IPS-11a (cell line): ENCODE measurements around the gene EPB41L4B.
"Not testable (repeated sequence)": the region's sequence is repeated elsewhere in the genome, so short reads cannot be mapped to it uniquely, and the experiment has no call there.

ENCODE experiments used
- H3K4me3 ChIP-seq: one replicate; pipeline ENCODE4 v1.5.1; 2013; ENCODE audit warnings: low read depth, low read length, control low read depth

Gene EPB41L4B

GRCh38 chr9:109320742-109321448 is at the start of gene EPB41L4B:
Gene EPB41L4B (minus strand): TSS chr9:109321059. CDS start chr9:109320446, 613 bp downstream.
- peak within 1 kb of the TSS; percentile 50 for H3K4me3 ChIP-seq

GRCh38 chr9:109369285-109369684 is 48.4 kb upstream of the EPB41L4B start:
- no peak overlapping the region for H3K4me3 ChIP-seq

GRCh38 chr9:109360771-109361170 is 39.9 kb upstream of the EPB41L4B start:
- no peak overlapping the region for H3K4me3 ChIP-seq

- not testable (repeated sequence) for H3K4me3 ChIP-seq
These were observed 38.2 kb upstream of the EPB41L4B start for GRCh38 chr9:109358968-109359603.

DNA sequence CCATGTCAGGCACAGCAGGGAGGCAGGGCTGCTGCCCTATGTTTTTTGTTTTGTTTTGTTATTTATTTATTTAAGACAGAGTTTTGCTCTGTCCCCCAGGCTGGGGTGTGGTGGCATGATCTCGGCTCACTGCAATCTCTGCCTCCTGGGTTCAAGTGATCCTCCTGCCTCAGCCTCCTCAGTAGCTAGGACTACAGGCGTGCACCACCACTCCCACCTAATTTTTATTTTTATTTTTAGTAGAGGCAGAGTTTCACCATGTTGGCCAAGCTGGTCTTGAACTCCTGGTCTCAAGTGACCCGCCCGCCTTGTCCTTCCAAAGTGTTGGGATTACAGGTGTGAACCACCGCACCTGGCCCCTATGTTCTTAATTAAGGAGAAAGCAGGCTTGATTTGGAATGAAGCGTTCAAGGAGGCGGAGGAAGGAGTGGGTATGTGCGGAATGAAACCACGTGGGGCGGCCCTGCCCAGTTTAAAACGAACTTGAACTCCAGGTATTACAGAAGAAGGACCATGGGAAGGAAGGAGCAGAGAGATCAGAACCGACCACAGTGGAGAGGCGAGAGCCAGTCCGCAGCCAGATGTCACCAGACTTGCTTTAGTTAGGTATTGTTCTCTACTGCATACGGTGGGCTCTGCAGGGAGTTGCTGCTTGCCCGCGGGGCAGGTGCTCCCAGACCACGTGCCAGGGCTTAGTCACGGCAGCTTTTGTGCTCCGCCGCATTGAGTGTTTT is 34.9 kb upstream of the EPB41L4B start:
- H3K4me3 ChIP-seq = no peak overlapping the region

GRCh38 chr9:109354190-109354589 is 33.3 kb upstream of the EPB41L4B start:
- H3K4me3 ChIP-seq = no peak overlapping the region

DNA sequence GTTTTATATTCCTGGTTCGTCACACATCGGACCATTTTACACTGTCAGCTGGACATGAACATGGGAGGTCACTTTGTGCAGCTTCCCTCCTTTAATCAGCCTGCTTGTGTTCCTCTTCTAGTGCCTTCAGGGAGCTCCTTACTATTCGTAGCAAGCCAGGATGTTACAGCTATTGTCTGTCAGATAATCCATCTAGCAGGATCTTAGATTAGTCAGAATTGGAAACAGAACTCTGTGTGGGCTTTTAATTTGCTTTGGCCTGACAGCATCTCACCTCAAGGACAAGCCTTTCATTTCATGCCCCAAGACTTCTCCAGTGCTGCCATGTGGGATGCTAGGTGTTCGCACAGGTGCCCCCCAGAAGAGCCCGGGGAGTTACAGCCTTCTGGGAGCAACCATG is 30.2 kb upstream of the EPB41L4B start:
- no peak overlapping the region for H3K4me3 ChIP-seq

DNA sequence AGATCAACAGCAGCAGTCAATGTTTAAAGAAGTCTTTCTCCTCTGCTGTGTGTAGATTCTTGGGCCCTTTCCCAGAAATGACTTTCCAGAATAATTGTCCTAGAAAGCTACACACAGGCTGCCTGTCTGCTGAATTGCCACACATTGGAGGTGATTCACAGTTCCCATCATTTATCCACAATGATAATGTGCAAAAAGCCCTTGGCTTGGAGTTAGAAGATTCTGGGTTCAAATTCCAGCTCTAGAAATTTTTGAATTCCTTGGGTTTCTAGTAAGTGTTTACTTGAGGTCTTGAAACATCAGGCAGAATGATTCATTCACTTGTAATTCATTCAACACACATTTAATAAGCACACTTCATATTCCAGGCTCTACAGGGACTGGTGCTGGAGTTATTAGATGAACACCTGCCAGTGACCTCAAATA is 28.6 kb upstream of the EPB41L4B start:
- no peak overlapping the region for H3K4me3 ChIP-seq

DNA sequence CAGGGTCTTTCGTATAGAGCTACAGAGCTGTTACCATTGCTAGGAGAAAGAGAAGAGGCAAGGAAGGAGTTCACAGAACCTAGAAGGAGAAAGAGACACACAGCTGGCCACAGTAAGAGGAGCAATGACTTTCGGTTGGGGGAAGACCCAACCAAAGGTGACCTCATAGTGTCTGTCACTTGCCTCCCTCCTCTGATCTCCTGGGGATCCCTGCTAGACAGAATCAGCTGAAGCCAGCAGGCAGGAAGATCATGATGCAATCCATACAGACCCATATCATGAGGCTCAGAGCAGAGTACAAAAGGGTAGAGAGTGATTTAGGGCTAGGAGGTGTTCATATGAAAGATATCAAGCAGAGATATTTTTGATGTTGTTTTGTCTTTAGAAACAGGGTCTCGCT is 26.0 kb upstream of the EPB41L4B start:
- no peak overlapping the region for H3K4me3 ChIP-seq

- H3K4me3 ChIP-seq = no peak overlapping the region
These were observed 24.0 kb upstream of the EPB41L4B start for GRCh38 chr9:109344866-109345265.

DNA sequence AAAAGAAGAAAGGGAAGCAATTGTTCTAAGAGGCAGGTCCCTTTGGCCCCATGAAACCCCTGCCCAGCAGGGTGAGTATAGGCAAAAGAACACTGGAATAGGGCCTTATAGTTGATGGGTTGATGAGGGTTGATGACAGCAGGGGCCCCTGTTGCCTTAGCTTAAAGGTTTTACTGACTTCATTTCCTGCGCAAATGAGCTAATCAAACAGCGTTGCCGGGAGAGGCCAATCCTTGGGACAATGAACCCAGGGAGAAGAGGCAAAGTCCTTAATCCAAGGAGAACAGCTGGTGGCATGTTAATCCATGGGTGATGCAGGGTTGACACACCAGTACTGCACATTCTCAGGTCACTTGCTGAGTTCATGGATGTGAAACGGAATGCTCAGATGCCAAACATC is 22.0 kb upstream of the EPB41L4B start:
- H3K4me3 ChIP-seq = no peak overlapping the region

- no peak overlapping the region for H3K4me3 ChIP-seq
These were observed 20.7 kb upstream of the EPB41L4B start for GRCh38 chr9:109341561-109341960.

DNA sequence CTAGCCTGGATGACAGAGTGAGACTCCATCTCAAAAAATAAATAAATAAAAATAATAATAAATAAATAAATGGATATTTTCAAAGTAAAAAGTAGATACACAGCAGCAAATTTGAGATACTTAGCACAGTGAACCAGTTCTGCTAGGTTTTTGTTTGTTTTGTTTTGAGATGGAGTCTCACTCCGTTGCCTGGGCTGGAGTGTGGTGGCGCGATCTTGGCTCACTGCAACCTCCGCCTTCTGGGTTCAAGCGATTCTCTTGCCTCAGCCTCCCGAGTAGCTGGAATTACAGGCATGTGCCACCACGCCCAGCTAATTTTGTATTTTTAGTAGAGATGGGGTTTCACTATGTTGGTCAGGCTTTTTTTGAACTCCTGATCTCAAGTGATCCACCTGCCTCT is 20.1 kb upstream of the EPB41L4B start:
- not testable (repeated sequence) for H3K4me3 ChIP-seq

- H3K4me3 ChIP-seq = no peak overlapping the region
These were observed 15.6 kb upstream of the EPB41L4B start for GRCh38 chr9:109336409-109336808.

DNA sequence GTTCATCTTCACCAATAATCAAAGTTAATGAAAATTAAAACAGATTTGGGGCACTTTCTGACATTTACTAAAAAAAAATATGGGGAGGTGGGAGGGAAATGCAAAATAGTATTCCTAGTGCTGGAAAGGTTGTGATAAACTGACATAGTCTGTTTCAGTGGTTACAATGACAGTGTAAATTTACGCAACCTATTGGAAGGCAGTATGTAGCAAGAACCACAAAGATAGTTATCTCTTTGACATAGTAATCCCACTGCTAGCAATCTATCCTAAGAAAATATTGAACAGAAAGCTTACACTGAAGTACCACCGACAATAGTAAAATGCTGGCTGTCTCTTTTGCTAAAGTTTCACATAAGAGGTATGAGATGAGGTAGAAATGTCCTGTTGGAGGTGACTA is 15.1 kb upstream of the EPB41L4B start:
- H3K4me3 ChIP-seq = no peak overlapping the region

GRCh38 chr9:109335121-109335520 is 14.3 kb upstream of the EPB41L4B start:
- no peak overlapping the region for H3K4me3 ChIP-seq

- H3K4me3 ChIP-seq = no peak overlapping the region
These were observed 10.5 kb upstream of the EPB41L4B start for GRCh38 chr9:109331353-109331752.

GRCh38 chr9:109329638-109330258 is 8.9 kb upstream of the EPB41L4B start:
- no peak overlapping the region for H3K4me3 ChIP-seq

DNA sequence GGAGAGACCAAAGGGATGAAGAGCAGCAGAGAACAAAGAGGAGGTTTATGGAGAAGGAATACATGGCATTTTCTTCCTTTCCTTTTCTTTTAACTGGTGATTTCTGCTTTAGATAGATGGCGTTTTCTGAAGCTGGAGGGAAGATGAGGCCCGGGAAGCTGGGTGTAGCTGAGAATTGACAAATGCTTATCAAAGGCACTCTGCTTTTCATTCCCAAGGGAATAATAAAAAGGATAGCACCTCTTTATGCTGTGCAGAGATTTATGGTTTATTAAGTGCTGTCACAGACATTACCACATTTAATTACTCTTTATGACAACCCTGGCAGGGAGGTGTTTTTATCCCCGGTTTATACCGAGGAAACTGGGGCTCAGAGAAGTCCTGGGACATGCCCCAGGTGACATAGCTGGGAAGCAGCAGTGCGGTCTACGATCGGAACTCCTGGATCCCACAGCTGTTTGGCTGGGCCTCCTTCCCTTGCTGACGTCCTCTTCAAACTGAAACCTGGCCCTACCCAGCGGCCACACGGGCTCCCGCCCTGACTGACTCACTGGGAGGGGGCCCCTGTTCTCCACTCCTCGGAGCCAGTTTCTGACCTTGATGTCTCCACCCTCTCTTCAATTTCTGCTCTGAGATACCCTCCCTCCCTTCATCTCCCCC is 8.2 kb upstream of the EPB41L4B start:
- H3K4me3 ChIP-seq = no peak overlapping the region

- H3K4me3 ChIP-seq = no peak overlapping the region
These were observed 4.2 kb upstream of the EPB41L4B start for GRCh38 chr9:109325089-109325488.

DNA sequence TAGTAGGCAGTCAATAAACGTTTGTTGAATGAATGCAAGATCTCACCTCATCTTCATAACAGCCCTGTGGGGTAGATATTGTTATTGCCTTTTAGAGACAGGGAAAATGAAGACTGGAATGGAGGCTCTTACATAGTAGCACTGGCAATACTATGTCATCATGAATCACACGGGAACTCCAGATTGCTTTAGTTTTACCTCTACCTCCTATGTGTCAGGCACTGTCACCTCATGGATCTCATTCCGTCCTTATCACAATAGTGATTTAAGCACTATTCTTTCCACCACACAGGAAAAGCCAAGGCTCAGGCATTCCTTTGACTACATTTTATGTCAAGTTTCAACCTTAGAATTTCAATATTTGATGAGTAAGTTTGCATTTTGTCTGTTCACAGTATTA is 2.9 kb upstream of the EPB41L4B start:
- no peak overlapping the region for H3K4me3 ChIP-seq
